PC-3 (cell line): ENCODE measurements around the gene PRDM10. TPM values are rescaled to one million over a fixed set of nuclear protein-coding genes. Genes with fewer than 3 reads are reported as not detected.

Experiments used
- ATAC-seq: fragments of 200-7000 bp; cut with Tn5 transposase; 2 replicates; pipeline ENCODE4 v1.9.1; 2020; ENCODE audit warnings: mild to moderate bottlenecking, moderate library complexity
- BruUV-seq: library from RNA; stranded (reverse); fragments of 400-500 nt; replicated peaks from 2 replicates; lab custom pipeline; 2021; lab: Mats Ljungman, UMichigan
- CTCF ChIA-PET: fragments of 300-600 bp; sonication (Branson Sonifier 250); formaldehyde crosslinking; loops from one replicate; lab custom pipeline; 2022; ENCODE audit warnings: antibody characterized with exemption; lab: Charles Lee
- POLR2A ChIA-PET: fragments of 300-600 bp; sonication (Branson Sonifier 250); formaldehyde crosslinking; loops from one replicate; lab custom pipeline; 2022; ENCODE audit warnings: antibody characterized with exemption; ENCODE audit not compliant: unreplicated experiment; lab: Charles Lee
- DNase-seq: peaks from one replicate; pipeline ENCODE4 v3.0.0-alpha.2; 2015
- H2AFZ ChIP-seq: fragments of 300-600 bp; sonication (generic); 2 replicates; pipeline ENCODE4 v1.6.0; 2016; ENCODE audit warnings: antibody characterized with exemption, low read length
- H3F3A ChIP-seq: fragments of 300-600 bp; sonication (generic); one replicate; pipeline ENCODE4 v1.6.0; 2017; ENCODE audit warnings: antibody characterized with exemption, low read length, control low read depth, mild to moderate bottlenecking; ENCODE audit not compliant: unreplicated experiment
- H3K27ac ChIP-seq: fragments of 300-600 bp; sonication (generic); 2 replicates; pipeline ENCODE4 v1.5.1; 2016; ENCODE audit warnings: mild to moderate bottlenecking, low read length
- H3K27me3 ChIP-seq: fragments of 300-600 bp; sonication (generic); 2 replicates; pipeline ENCODE4 v1.6.1; 2016; ENCODE audit warnings: low read length, mixed read lengths
- H3K36me3 ChIP-seq: fragments of 300-600 bp; sonication (generic); 2 replicates; pipeline ENCODE4 v1.6.1; 2016; ENCODE audit warnings: low read depth, mixed run types, low read length, mixed read lengths
- H3K4me1 ChIP-seq: fragments of 300-600 bp; sonication (generic); 2 replicates; pipeline ENCODE4 v1.5.1; 2016; ENCODE audit warnings: low read length; ENCODE audit not compliant: insufficient read depth
- H3K4me2 ChIP-seq: fragments of 300-600 bp; sonication (generic); 2 replicates; pipeline ENCODE4 v1.6.0; 2016; ENCODE audit warnings: low read length
- H3K4me3 ChIP-seq: fragments of 300-600 bp; sonication (generic); 2 replicates; pipeline ENCODE4 v1.5.1; 2016; ENCODE audit warnings: mild to moderate bottlenecking, low read length, mixed read lengths
- H3K79me2 ChIP-seq: fragments of 300-600 bp; sonication (generic); 2 replicates; pipeline ENCODE4 v1.6.1; 2017; ENCODE audit warnings: low read length, mixed read lengths
- H3K9ac ChIP-seq: fragments of 300-600 bp; sonication (generic); 2 replicates; pipeline ENCODE4 v1.6.0; 2016; ENCODE audit warnings: mild to moderate bottlenecking, low read length
- H3K9me2 ChIP-seq: fragments of 300-600 bp; sonication (generic); replicated peaks from 2 replicates; pipeline ENCODE4 v1.6.1; 2016; ENCODE audit warnings: mixed run types, low read length, mixed read lengths
- H3K9me3 ChIP-seq: fragments of 300-600 bp; sonication (generic); 2 replicates; pipeline ENCODE4 v1.6.1; 2016; ENCODE audit warnings: low read length, mixed read lengths
- H4K20me1 ChIP-seq: fragments of 300-600 bp; sonication (generic); 2 replicates; pipeline ENCODE4 v1.6.1; 2016; ENCODE audit warnings: low read length, mixed read lengths
- CTCF ChIP-seq: fragments of 300-600 bp; sonication (generic); conservative IDR thresholded peaks from 2 replicates; pipeline ENCODE4 v1.5.1; 2017; ENCODE audit warnings: antibody characterized with exemption, low read depth, mild to moderate bottlenecking, low read length
- EZH2 ChIP-seq: fragments of 300-600 bp; sonication (generic); IDR thresholded peaks from one replicate; pipeline ENCODE4 v1.6.1; 2017; ENCODE audit warnings: antibody characterized with exemption, mild to moderate bottlenecking, low read length; ENCODE audit not compliant: unreplicated experiment
- EZH2phosphoT487 ChIP-seq: fragments of 300-600 bp; sonication (generic); IDR thresholded peaks from 2 replicates; pipeline ENCODE4 v1.6.1; 2018; ENCODE audit warnings: mild to moderate bottlenecking, antibody characterized with exemption, low read length, borderline replicate concordance
- intact Hi-C: fragments of 100-400 bp; cut with micrococcal nuclease; formaldehyde crosslinking; loops from 2 replicates; pipeline ENCODE4 v1.9.0; 2023
- total RNA-seq: library from RNA; depleted of rRNA; stranded (reverse); fragments of >200 nt; gene quantifications from 2 replicates; pipeline ENCODE4 v1.2.3, GENCODE V29; 2014

Gene PRDM10
- total RNA-seq, 1 experiment from 2014 or later: 7.3 TPM

GRCh38 chr11:130003717-130004001 is 1.0 kb upstream of the PRDM10 start:
- Histone ChIP-seq H3K9me2 (no peaks in the 10 kb centered on the region), H3K9ac (peak overlapping the region; percentile 97), H3K4me2 (peak overlapping the region; percentile 87), H2AFZ (peak overlapping the region; percentile 36), H3K4me1 (peaks cover 26% of the 10 kb centered on the region), H3K36me3 (no peaks in the 10 kb centered on the region), H3K27ac (peak overlapping the region; percentile 98), H3K9me3 (no peaks in the 10 kb centered on the region), H4K20me1 (no peaks in the 10 kb centered on the region), H3K79me2 (peaks cover 37% of the 10 kb centered on the region), H3K4me3 (peak overlapping the region; percentile 86), H3F3A (no peaks in the 10 kb centered on the region), H3K27me3 (no peaks in the 10 kb centered on the region)
- intact Hi-C loops: loop anchor here (1.0 to 5.0 kb wide), 7 partner anchors 39 to 216 kb away; partner anchors contain the start of gene APLP2
- BruUV-seq: TSS peak; percentile 87
- DNase-seq (no peak), ATAC-seq (no peak)
- ChIA-PET CTCF (interaction anchor here (0.7 to 1.9 kb wide), 4 partner anchors 11 to 129 kb away, joined by 3 to 37 read pairs (median 6); no protein-coding TSS in a partner anchor), POLR2A (interaction anchor here (0.6 to 1.6 kb wide), 3 partner anchors 67 to 129 kb away, joined by 4 to 16 read pairs (median 9); no protein-coding TSS in a partner anchor)
- 0 out of 2 replicates have a peak, but pooled peaks have one; percentile 7 for TF ChIP-seq CTCF
- no peak for TF ChIP-seq EZH2phosphoT487

GRCh38 chr11:130002846-130003716 is 446 bp upstream of the PRDM10 start:
- Histone ChIP-seq H3K9me3 (no peaks in the 10 kb centered on the region), H3K4me2 (peak overlapping the region; percentile 87), H3K9ac (peak overlapping the region; percentile 97), H4K20me1 (no peaks in the 10 kb centered on the region), H3K27me3 (no peaks in the 10 kb centered on the region), H3F3A (no peaks in the 10 kb centered on the region), H3K4me1 (peaks cover 26% of the 10 kb centered on the region), H3K9me2 (no peaks in the 10 kb centered on the region), H3K27ac (peak overlapping the region; percentile 98), H3K79me2 (peaks cover 43% of the 10 kb centered on the region), H3K36me3 (no peaks in the 10 kb centered on the region), H2AFZ (peak overlapping the region; percentile 88), H3K4me3 (peak overlapping the region; percentile 86)
- POLR2A ChIA-PET: interaction anchor here (0.6 to 1.6 kb wide), 13 partner anchors 11 to 1385 kb away, joined by 3 to 31 read pairs (median 15); no protein-coding TSS in a partner anchor
- intact Hi-C loops: loop anchor here (1.0 to 5.0 kb wide), 7 partner anchors 40 to 216 kb away; partner anchors contain the start of gene APLP2
- TF ChIP-seq EZH2 (no peak), CTCF (0 out of 2 replicates have a peak, but pooled peaks have one; percentile 7), EZH2phosphoT487 (no peak)
- DNase-seq (peak; percentile 99), ATAC-seq (peak; percentile 68)
- CTCF ChIA-PET: interaction anchor here (0.6 to 1.9 kb wide), 7 partner anchors 11 to 129 kb away, joined by 3 to 37 read pairs (median 4); no protein-coding TSS in a partner anchor
- no TSS peak for BruUV-seq
